ENCODE results near the gene SPEN. TPM values are rescaled to one million over a fixed set of nuclear protein-coding genes. Genes with fewer than 3 reads are reported as not detected.

The SPEN gene
- polyA plus RNA-seq, 1 donor = 68.7 TPM

- DNase-seq = no peak
Observed at GRCh38 chr1:15983275-15983674, 135.8 kb downstream of the SPEN start.

- no peak for DNase-seq
Observed at GRCh38 chr1:15985611-15986297, 138.2 kb downstream of the SPEN start.

- DNase-seq = no peak
Observed at GRCh38 chr1:15988856-15989736, 141.6 kb downstream of the SPEN start.

GRCh38 chr1:15989776-15990175 is 142.3 kb downstream of the SPEN start:
- DNase-seq = no peak

Other genes starting within 250 kb of the SPEN start
- gene DDI2, start 230.2 kb upstream of the SPEN start, polyA plus RNA-seq (ENCODE audit: insufficient read length) = 28.1 TPM
- gene PLEKHM2, start 163.4 kb upstream of the SPEN start, polyA plus RNA-seq (ENCODE audit: insufficient read length) = 41.7 TPM
- gene SLC25A34, start 111.4 kb upstream of the SPEN start, polyA plus RNA-seq (ENCODE audit: insufficient read length) = 3.9 TPM
- gene TMEM82, start 105.2 kb upstream of the SPEN start, polyA plus RNA-seq (ENCODE audit: insufficient read length) = 3.2 TPM
- gene FBLIM1, start 88.9 kb upstream of the SPEN start, polyA plus RNA-seq (ENCODE audit: insufficient read length) = 49.5 TPM
- 3.1 TPM for gene UQCRHL, start 40.1 kb upstream of the SPEN start, polyA plus RNA-seq (ENCODE audit: insufficient read length)
- gene ZBTB17, start 128.4 kb downstream of the SPEN start, polyA plus RNA-seq (ENCODE audit: insufficient read length) = 30.6 TPM
- 0.23 TPM for gene SRARP, start 156.5 kb downstream of the SPEN start, polyA plus RNA-seq (ENCODE audit: insufficient read length)
- 2.5 TPM for gene HSPB7, start 170.3 kb downstream of the SPEN start, polyA plus RNA-seq (ENCODE audit: insufficient read length)
- 9.8 TPM for gene CLCNKA, start 174.3 kb downstream of the SPEN start, polyA plus RNA-seq (ENCODE audit: insufficient read length)
- 37.2 TPM for gene CLCNKB, start 196.1 kb downstream of the SPEN start, polyA plus RNA-seq (ENCODE audit: insufficient read length)
- gene FAM131C, start 225.9 kb downstream of the SPEN start, polyA plus RNA-seq (ENCODE audit: insufficient read length) = 1.3 TPM

Measured in left kidney (tissue), 2 donors.